Suprapubic skin (tissue), 4 donors: ENCODE results near the gene GABRB3.

Experiments used
- POLR2A ChIP-seq, 2 donors: fragments of 450-650 bp; IDR thresholded peaks; one replicate each; pipeline ENCODE4 v1.6.1; 2017; ENCODE audit warnings: antibody characterized with exemption in 2 of 2, mild to moderate bottlenecking in 2 of 2, moderate library complexity in 2 of 2
- POLR2AphosphoS5 ChIP-seq, 3 donors: sonication (generic); formaldehyde crosslinking; IDR thresholded peaks; one replicate each; pipeline ENCODE4 v1.6.1; 2017; ENCODE audit warnings: antibody characterized with exemption in 3 of 3
- TF ChIP-seq, protein P1 (sequence below), 2 donors: fragments of 200-600 bp in 1 of 2; fragments of 450-650 bp in 1 of 2; sonication (generic) in 1 of 2; IDR thresholded peaks; one replicate each; pipeline ENCODE4 v1.5.1; 2016 to 2019; ENCODE audit warnings: antibody characterized with exemption in 2 of 2, mild to moderate bottlenecking in 1 of 2, moderate library complexity in 1 of 2

DNA sequence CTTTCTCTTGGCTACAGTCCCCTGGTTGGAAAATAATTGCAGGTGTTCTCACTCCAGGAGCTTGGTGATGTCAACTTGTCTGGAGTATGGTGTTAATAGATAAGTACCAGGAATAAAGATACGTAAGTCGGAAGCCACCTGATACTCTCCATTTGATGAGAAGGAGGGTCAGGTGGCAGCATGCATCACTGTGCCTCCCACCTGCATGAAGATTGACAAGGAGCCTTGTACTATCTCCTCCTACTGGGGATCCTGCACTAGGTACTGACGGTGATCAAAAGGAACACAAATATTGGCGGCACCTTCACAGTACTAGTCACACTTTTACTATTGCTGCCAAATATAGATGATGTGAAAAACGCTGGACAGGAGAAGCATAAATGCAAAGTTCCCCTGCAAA lies 32.6 kb upstream of the GABRB3 start:
- TF ChIP-seq, protein P1, sequence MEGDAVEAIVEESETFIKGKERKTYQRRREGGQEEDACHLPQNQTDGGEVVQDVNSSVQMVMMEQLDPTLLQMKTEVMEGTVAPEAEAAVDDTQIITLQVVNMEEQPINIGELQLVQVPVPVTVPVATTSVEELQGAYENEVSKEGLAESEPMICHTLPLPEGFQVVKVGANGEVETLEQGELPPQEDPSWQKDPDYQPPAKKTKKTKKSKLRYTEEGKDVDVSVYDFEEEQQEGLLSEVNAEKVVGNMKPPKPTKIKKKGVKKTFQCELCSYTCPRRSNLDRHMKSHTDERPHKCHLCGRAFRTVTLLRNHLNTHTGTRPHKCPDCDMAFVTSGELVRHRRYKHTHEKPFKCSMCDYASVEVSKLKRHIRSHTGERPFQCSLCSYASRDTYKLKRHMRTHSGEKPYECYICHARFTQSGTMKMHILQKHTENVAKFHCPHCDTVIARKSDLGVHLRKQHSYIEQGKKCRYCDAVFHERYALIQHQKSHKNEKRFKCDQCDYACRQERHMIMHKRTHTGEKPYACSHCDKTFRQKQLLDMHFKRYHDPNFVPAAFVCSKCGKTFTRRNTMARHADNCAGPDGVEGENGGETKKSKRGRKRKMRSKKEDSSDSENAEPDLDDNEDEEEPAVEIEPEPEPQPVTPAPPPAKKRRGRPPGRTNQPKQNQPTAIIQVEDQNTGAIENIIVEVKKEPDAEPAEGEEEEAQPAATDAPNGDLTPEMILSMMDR (IDR thresholded peaks at IDR 0.05): no peak
- TF ChIP-seq POLR2AphosphoS5 (IDR thresholded peaks at IDR 0.05) (no peak), POLR2A (IDR thresholded peaks at IDR 0.05) (no peak)
